ENCODE measurements around the gene EIF4H. TPM values are rescaled to one million over a fixed set of nuclear protein-coding genes. Genes with fewer than 3 reads are reported as not detected.
A peak's percentile ranks its signal among the peaks of the same experiment; 100 is the strongest.
"Not testable (repeated sequence)": the region's sequence is repeated elsewhere in the genome, so short reads cannot be mapped to it uniquely, and the experiment has no call there.

Gene EIF4H
- total RNA-seq, 1 donor from 2014 or later, result 188 TPM

DNA sequence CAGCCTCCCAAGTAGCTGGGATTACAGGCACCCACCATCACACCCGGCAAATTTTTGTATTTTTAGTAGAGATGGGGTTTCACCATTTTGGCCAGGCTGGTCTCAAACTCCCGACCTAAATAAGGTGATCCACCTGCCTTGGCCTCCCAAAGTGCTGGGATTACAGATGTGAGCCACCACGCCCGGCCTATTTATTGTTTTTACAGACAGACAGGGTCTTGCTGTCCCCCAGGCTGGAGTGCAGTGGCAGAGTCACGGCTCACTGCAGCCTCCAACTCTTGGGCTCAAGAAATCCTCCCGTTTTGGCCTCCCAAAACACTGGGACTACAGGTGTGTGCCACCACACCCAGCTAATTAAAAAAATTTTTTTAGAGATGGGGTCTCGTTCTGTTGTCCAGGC, 34.1 kb downstream of the EIF4H start:
- not testable (repeated sequence) for H3K4me1 ChIP-seq (ENCODE audit: control insufficient read depth in 3 of 3, insufficient read depth in 3 of 3, low read length in 3 of 3); H3K9ac ChIP-seq (ENCODE audit: low read depth in 1 of 3, low read length in 3 of 3); H3K27ac ChIP-seq (ENCODE audit: low read depth, low read length); H3K4me3 ChIP-seq (ENCODE audit: low read length in 3 of 3); H3K36me3 ChIP-seq (ENCODE audit: control insufficient read depth in 3 of 3, insufficient read depth in 3 of 3, low read length in 3 of 3); H3K9me3 ChIP-seq (ENCODE audit: control insufficient read depth in 3 of 3, low read length in 3 of 3); H3K27me3 ChIP-seq (ENCODE audit: control insufficient read depth in 3 of 3, insufficient read depth in 3 of 3, low read length in 3 of 3)

DNA sequence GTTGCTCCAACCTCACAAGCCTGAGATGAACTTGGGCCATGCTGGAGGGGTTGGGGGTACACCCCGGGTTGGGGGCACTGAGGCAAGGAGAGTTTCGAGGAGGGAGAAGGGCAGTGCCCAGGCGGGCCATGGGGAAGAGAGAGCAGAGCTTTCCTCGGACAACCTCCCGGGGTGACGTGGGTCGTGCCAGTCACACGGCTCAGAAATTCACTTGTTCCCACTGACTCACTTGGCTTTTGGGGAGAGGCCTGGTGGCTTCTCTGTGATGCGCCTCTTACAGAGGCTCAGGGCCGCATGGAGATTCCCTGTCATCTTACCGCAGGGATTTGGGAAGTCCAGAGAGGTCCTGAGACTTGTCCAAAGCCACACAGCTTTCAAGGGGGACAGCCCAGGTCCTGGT, 38.5 kb downstream of the EIF4H start:
- Histone ChIP-seq H3K9ac (ENCODE audit: low read depth in 1 of 3, low read length in 3 of 3) (peak overlapping the region in 1 of 3 donors; percentile 8), H3K36me3 (ENCODE audit: control insufficient read depth in 3 of 3, insufficient read depth in 3 of 3, low read length in 3 of 3) (no peaks in the 10 kb centered on the region), H3K27ac (ENCODE audit: low read depth, low read length) (no peak overlapping the region), H3K4me3 (ENCODE audit: low read length in 3 of 3) (no peak overlapping the region), H3K9me3 (ENCODE audit: control insufficient read depth in 3 of 3, low read length in 3 of 3) (no peaks in the 10 kb centered on the region), H3K4me1 (ENCODE audit: control insufficient read depth in 3 of 3, insufficient read depth in 3 of 3, low read length in 3 of 3) (no peaks in the 10 kb centered on the region), H3K27me3 (ENCODE audit: control insufficient read depth in 3 of 3, insufficient read depth in 3 of 3, low read length in 3 of 3) (no peaks in the 10 kb centered on the region)

DNA sequence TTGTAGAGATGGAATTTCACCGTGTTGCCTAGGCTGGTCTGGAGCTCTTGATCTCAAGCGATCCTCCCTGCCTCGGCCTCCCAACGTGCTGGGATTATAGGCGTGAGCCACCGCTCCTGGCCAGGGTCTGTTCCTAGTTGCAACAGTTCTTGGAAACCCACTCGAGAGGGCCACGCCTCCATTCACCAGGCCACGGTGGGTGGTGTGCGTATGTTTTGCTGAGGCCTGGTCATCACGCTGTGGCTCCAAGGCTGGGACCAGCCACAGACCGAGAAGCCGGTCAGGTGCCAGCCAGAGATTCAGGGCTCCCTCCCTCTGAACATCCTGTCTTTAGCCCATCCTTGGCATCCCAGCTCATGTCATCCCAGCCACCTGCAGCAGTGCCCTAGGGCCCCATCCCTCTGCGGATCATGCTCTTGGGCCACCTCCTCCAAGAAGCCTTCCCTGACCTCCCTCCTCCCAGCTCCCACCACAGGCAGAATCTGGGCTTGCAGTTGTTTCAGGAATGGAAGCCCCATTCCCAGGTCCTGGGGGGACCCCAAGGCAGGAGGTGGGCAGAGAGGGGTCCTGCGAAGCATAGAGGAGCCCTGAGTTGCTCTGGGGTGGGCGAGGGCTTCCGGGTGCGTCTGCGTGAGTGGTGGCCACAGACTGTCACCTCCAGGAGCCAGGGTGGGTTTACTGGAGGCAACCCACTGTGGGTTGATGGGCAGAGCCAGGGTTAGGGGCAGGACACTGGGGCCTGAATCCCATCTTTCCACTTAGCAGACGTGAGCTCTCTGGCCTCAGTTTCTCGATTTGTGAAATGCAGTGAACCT, 40.9 kb downstream of the EIF4H start:
- H3K9ac ChIP-seq (ENCODE audit: low read depth in 1 of 3, low read length in 3 of 3), result no peak overlapping the region
- no peaks in the 10 kb centered on the region for H3K9me3 ChIP-seq (ENCODE audit: control insufficient read depth in 3 of 3, low read length in 3 of 3)
- no peaks in the 10 kb centered on the region for H3K27me3 ChIP-seq (ENCODE audit: control insufficient read depth in 3 of 3, insufficient read depth in 3 of 3, low read length in 3 of 3)
- no peaks in the 10 kb centered on the region for H3K36me3 ChIP-seq (ENCODE audit: control insufficient read depth in 3 of 3, insufficient read depth in 3 of 3, low read length in 3 of 3)
- H3K4me1 ChIP-seq (ENCODE audit: control insufficient read depth in 3 of 3, insufficient read depth in 3 of 3, low read length in 3 of 3), result no peaks in the 10 kb centered on the region
- no peak overlapping the region for H3K4me3 ChIP-seq (ENCODE audit: low read length in 3 of 3)
- no peak overlapping the region for H3K27ac ChIP-seq (ENCODE audit: low read depth, low read length)

DNA sequence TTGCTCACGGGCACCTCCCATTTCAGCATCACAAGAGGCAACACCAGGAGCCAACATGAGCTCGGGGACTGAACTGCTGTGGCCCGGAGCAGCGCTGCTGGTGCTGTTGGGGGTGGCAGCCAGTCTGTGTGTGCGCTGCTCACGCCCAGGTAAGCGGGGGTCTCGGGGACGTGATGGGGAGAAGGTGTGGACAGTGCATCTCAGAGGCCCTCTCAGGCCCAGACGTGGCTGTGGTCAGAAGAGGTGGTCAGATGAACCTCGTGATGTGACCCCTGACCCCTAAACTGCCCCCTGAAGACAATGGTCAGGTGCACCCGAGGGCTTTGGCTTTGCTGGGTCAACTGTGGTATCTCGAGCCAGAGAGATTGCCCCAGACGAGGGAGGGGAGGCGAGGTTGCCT, 41.8 kb downstream of the EIF4H start:
- Histone ChIP-seq H3K9me3 (ENCODE audit: control insufficient read depth in 3 of 3, low read length in 3 of 3) (no peaks in the 10 kb centered on the region), H3K36me3 (ENCODE audit: control insufficient read depth in 3 of 3, insufficient read depth in 3 of 3, low read length in 3 of 3) (no peaks in the 10 kb centered on the region), H3K27ac (ENCODE audit: low read depth, low read length) (no peak overlapping the region)

DNA sequence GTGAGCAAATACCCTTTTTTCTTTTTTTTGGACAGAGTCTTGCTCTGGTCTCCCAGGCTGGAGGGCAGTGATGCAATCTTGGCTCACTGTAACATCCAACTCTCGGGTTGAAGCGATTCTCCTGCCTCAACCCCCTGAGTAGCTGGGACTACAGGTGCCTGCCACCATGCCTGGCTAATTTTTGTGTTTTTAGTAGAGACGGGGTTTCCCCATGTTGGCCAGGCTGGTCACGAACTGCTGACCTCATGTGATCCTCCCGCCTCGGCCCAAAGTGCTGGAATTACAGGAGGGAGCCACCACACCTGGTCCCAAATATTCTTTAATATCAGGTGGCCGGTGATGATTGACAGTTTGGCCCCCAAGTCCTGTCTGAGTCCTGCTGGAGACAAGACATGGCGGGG, 42.2 kb downstream of the EIF4H start:
- H3K4me3 ChIP-seq (ENCODE audit: low read length in 3 of 3), result no peak overlapping the region
- no peaks in the 10 kb centered on the region for H3K4me1 ChIP-seq (ENCODE audit: control insufficient read depth in 3 of 3, insufficient read depth in 3 of 3, low read length in 3 of 3)
- H3K9me3 ChIP-seq (ENCODE audit: control insufficient read depth in 3 of 3, low read length in 3 of 3), result no peaks in the 10 kb centered on the region
- H3K36me3 ChIP-seq (ENCODE audit: control insufficient read depth in 3 of 3, insufficient read depth in 3 of 3, low read length in 3 of 3), result no peaks in the 10 kb centered on the region
- H3K27me3 ChIP-seq (ENCODE audit: control insufficient read depth in 3 of 3, insufficient read depth in 3 of 3, low read length in 3 of 3), result no peaks in the 10 kb centered on the region
- H3K9ac ChIP-seq (ENCODE audit: low read depth in 1 of 3, low read length in 3 of 3), result no peak overlapping the region
- H3K27ac ChIP-seq (ENCODE audit: low read depth, low read length), result no peak overlapping the region

More for the DNA sequence above, 41.8 kb downstream of the EIF4H start:
- Histone ChIP-seq H3K4me3 (ENCODE audit: low read length in 3 of 3) (no peak overlapping the region), H3K9ac (ENCODE audit: low read depth in 1 of 3, low read length in 3 of 3) (no peak overlapping the region), H3K4me1 (ENCODE audit: control insufficient read depth in 3 of 3, insufficient read depth in 3 of 3, low read length in 3 of 3) (no peaks in the 10 kb centered on the region), H3K27me3 (ENCODE audit: control insufficient read depth in 3 of 3, insufficient read depth in 3 of 3, low read length in 3 of 3) (no peaks in the 10 kb centered on the region)

DNA sequence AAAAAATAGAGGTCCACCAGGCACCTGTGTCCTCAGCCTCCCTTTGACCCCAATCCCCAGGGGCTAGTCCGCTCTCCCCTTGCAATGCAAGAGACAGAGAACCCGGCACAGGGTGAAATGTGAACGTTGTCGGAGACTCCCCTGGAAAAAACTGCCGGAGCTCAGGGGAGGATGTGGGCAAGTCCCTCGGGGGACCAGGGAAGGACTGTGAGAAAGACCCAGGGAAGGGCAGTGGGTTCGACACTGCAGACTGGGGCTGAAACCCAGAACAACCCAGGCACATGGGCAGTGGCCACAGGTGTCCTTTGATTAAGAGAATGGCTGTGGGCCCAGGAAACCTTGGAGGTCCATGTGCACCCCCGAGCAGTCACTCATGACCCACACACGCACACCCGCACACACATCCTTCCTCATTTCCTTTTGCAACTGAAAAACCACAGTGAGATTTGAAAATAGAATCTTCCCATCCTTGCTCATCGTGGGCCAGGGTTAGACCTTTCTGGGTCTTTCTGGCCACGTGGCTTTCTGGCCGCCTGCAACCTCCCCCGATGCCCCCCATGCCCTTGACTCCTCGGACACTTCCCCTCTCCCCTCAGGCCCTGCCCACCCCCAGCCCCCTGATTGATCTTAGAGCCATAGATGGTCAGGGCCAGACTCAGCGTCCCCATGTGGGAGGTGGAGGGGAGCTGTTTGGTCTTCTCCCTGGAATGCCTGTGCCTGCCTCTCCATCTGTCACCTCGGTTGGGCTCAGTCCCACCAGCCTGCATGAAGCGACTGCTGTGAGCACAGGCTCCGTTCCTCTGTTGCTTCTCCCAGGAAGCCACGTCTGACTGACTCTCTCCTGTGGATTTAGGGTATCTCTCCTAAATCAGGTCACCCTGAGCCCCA, 43.5 kb downstream of the EIF4H start:
- Histone ChIP-seq H3K36me3 (ENCODE audit: control insufficient read depth in 3 of 3, insufficient read depth in 3 of 3, low read length in 3 of 3) (no peaks in the 10 kb centered on the region), H3K4me3 (ENCODE audit: low read length in 3 of 3) (no peak overlapping the region), H3K27ac (ENCODE audit: low read depth, low read length) (no peak overlapping the region), H3K9me3 (ENCODE audit: control insufficient read depth in 3 of 3, low read length in 3 of 3) (no peaks in the 10 kb centered on the region), H3K4me1 (ENCODE audit: control insufficient read depth in 3 of 3, insufficient read depth in 3 of 3, low read length in 3 of 3) (no peaks in the 10 kb centered on the region), H3K9ac (ENCODE audit: low read depth in 1 of 3, low read length in 3 of 3) (no peak overlapping the region), H3K27me3 (ENCODE audit: control insufficient read depth in 3 of 3, insufficient read depth in 3 of 3, low read length in 3 of 3) (no peaks in the 10 kb centered on the region)

DNA sequence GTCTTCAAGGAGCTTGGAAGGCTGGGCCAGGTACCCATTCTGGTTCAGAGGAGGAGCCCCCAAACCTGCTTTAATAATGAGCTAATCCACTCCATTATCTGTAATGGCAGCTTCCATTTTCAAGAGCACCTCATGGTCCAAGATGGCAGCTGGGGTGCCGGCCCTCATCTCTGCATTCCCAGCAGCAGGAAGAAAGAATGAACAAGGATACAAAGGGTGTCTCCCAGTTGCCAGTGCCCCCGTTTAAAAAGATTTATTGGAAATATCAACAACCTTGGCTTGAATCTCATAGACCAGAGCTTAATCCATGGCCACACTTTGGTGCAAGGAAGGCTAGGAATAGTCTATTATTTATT, 44.2 kb downstream of the EIF4H start:
- Histone ChIP-seq H3K4me1 (ENCODE audit: control insufficient read depth in 3 of 3, insufficient read depth in 3 of 3, low read length in 3 of 3) (no peaks in the 10 kb centered on the region), H3K27ac (ENCODE audit: low read depth, low read length) (no peak overlapping the region), H3K36me3 (ENCODE audit: control insufficient read depth in 3 of 3, insufficient read depth in 3 of 3, low read length in 3 of 3) (no peaks in the 10 kb centered on the region), H3K9ac (ENCODE audit: low read depth in 1 of 3, low read length in 3 of 3) (no peak overlapping the region), H3K27me3 (ENCODE audit: control insufficient read depth in 3 of 3, insufficient read depth in 3 of 3, low read length in 3 of 3) (no peaks in the 10 kb centered on the region), H3K9me3 (ENCODE audit: control insufficient read depth in 3 of 3, low read length in 3 of 3) (no peaks in the 10 kb centered on the region), H3K4me3 (ENCODE audit: low read length in 3 of 3) (no peak overlapping the region)

DNA sequence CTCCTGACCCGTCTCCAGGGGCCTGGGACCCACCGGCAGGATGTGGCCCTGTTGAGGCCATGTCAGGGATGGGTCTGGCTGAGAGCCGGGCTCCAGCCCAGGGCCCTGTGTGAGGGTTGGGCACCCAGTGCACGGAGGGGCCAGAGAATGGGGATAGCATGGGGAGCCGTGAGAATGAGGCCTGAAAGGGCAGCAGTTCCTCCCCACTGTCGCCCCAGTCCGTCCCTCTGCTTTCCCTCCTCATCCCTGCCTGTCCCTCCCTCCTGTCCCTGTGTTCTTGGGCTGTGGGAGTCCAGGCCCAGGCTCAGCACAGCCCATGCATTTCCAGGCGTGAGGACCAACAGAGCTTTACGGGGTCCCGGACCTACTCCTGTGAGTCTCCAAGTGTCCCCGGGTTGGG, 45.3 kb downstream of the EIF4H start:
- Histone ChIP-seq H3K9ac (ENCODE audit: low read depth in 1 of 3, low read length in 3 of 3) (no peak overlapping the region), H3K36me3 (ENCODE audit: control insufficient read depth in 3 of 3, insufficient read depth in 3 of 3, low read length in 3 of 3) (peaks cover 0 to 6% (median 2%) of the 10 kb centered on the region in 3 donors), H3K9me3 (ENCODE audit: control insufficient read depth in 3 of 3, low read length in 3 of 3) (no peaks in the 10 kb centered on the region), H3K27ac (ENCODE audit: low read depth, low read length) (no peak overlapping the region), H3K27me3 (ENCODE audit: control insufficient read depth in 3 of 3, insufficient read depth in 3 of 3, low read length in 3 of 3) (no peaks in the 10 kb centered on the region), H3K4me1 (ENCODE audit: control insufficient read depth in 3 of 3, insufficient read depth in 3 of 3, low read length in 3 of 3) (no peaks in the 10 kb centered on the region), H3K4me3 (ENCODE audit: low read length in 3 of 3) (no peak overlapping the region)

DNA sequence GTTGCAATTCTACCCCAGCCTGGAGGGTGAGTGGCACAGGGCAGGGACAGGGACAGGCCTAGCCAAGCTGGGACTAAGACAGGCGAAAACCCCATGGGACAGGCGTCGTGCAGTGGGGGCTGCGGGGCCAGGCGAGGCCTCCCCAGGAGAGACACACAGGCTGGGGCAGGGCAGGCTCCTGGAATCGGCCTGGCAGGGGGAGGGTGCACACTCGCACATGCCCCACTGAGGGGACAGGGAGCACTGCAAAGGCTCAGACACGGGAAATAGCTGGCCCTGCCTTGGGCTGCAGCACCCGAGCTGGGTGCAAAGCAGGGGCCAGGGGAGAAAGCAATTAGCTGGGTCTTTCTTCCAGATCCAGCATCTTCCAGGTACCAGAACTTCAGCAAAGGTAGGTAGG, 46.1 kb downstream of the EIF4H start:
- H3K4me1 ChIP-seq (ENCODE audit: control insufficient read depth in 3 of 3, insufficient read depth in 3 of 3, low read length in 3 of 3), result no peaks in the 10 kb centered on the region
- no peak overlapping the region for H3K9ac ChIP-seq (ENCODE audit: low read depth in 1 of 3, low read length in 3 of 3)
- no peak overlapping the region for H3K4me3 ChIP-seq (ENCODE audit: low read length in 3 of 3)
- no peaks in the 10 kb centered on the region for H3K9me3 ChIP-seq (ENCODE audit: control insufficient read depth in 3 of 3, low read length in 3 of 3)
- no peak overlapping the region for H3K27ac ChIP-seq (ENCODE audit: low read depth, low read length)
- H3K36me3 ChIP-seq (ENCODE audit: control insufficient read depth in 3 of 3, insufficient read depth in 3 of 3, low read length in 3 of 3), result peaks cover 0 to 10% (median 2%) of the 10 kb centered on the region in 3 donors
- no peaks in the 10 kb centered on the region for H3K27me3 ChIP-seq (ENCODE audit: control insufficient read depth in 3 of 3, insufficient read depth in 3 of 3, low read length in 3 of 3)

DNA sequence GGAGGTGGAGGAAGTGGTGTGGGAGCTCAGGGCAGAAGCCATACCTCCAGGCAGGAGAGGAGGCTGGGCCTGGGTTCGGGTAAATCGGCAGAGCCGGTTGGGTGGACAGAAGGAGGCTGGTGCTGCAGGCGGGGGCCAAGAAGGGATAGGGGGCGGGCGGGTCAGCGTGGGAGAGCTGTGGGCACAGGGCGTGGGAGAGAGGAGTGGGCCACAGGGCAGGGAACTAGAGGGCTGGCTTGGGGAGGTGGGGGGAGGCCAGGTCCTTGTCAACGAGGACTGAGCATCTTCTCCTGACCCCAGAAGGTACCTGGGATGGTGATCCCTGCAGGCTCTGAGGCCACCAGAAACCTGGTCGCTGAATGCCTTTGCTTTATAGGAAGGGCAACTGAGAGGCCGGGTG, 47.6 kb downstream of the EIF4H start:
- Histone ChIP-seq H3K4me3 (ENCODE audit: low read length in 3 of 3) (no peak overlapping the region), H3K27ac (ENCODE audit: low read depth, low read length) (no peak overlapping the region), H3K36me3 (ENCODE audit: control insufficient read depth in 3 of 3, insufficient read depth in 3 of 3, low read length in 3 of 3) (peaks cover 2 to 17% (median 5%) of the 10 kb centered on the region in 3 donors), H3K4me1 (ENCODE audit: control insufficient read depth in 3 of 3, insufficient read depth in 3 of 3, low read length in 3 of 3) (no peaks in the 10 kb centered on the region), H3K27me3 (ENCODE audit: control insufficient read depth in 3 of 3, insufficient read depth in 3 of 3, low read length in 3 of 3) (no peaks in the 10 kb centered on the region), H3K9ac (ENCODE audit: low read depth in 1 of 3, low read length in 3 of 3) (no peak overlapping the region), H3K9me3 (ENCODE audit: control insufficient read depth in 3 of 3, low read length in 3 of 3) (no peaks in the 10 kb centered on the region)

Measured in skeletal muscle tissue (tissue), 4 donors.